H9 (cell line): Measurements from ENCODE around the gene JAK1. TPM values are rescaled to one million over a fixed set of nuclear protein-coding genes. Genes with fewer than 3 reads are reported as not detected.

ENCODE experiments used
- DNase-seq: peaks from one replicate; pipeline ENCODE4 v3.0.0-alpha.2; 2017
- H2AFZ ChIP-seq: one replicate; pipeline ENCODE4 v1.6.1; 2013; ENCODE audit warnings: mild to moderate bottlenecking, low read length, control low read depth, moderate library complexity
- H2AK5ac ChIP-seq: 2 replicates; pipeline ENCODE4 v1.6.1; 2013; ENCODE audit warnings: low read length, control low read depth, mixed read lengths; ENCODE audit not compliant: insufficient read length
- H2BK120ac ChIP-seq: one replicate; pipeline ENCODE4 v1.6.1; 2013; ENCODE audit warnings: low read depth, mild to moderate bottlenecking, low read length, control low read depth, inconsistent platforms; ENCODE audit not compliant: poor library complexity, severe bottlenecking
- H2BK12ac ChIP-seq: 2 replicates; pipeline ENCODE4 v1.6.1; 2013; ENCODE audit warnings: low read length, control low read depth, mixed read lengths, low read depth; ENCODE audit not compliant: insufficient read length
- H2BK15ac ChIP-seq: 2 replicates; pipeline ENCODE4 v1.6.1; 2013; ENCODE audit warnings: low read depth, low read length, control low read depth
- H2BK20ac ChIP-seq: one replicate; pipeline ENCODE4 v1.6.1; 2013; ENCODE audit warnings: low read depth, mild to moderate bottlenecking, low read length, control low read depth, inconsistent platforms; ENCODE audit not compliant: poor library complexity, severe bottlenecking
- H2BK5ac ChIP-seq: 2 replicates; pipeline ENCODE4 v1.6.1; 2013; ENCODE audit warnings: low read length, control low read depth, mixed read lengths; ENCODE audit not compliant: insufficient read length
- H3K14ac ChIP-seq: 2 replicates; pipeline ENCODE4 v1.6.1; 2013; ENCODE audit warnings: low read length, control low read depth; ENCODE audit not compliant: insufficient read depth
- H3K18ac ChIP-seq: 2 replicates; pipeline ENCODE4 v1.6.1; 2013; ENCODE audit warnings: low read depth, mild to moderate bottlenecking, mixed read lengths, low read length, control low read depth; ENCODE audit not compliant: insufficient read length
- H3K23ac ChIP-seq: 2 replicates; pipeline ENCODE4 v1.6.1; 2013; ENCODE audit warnings: low read length, control low read depth, mixed read lengths, low read depth; ENCODE audit not compliant: insufficient read length
- H3K23me2 ChIP-seq: 2 replicates; pipeline ENCODE4 v1.6.1; 2013; ENCODE audit warnings: low read depth, mild to moderate bottlenecking, mixed read lengths, low read length, control low read depth; ENCODE audit not compliant: insufficient read length, poor library complexity, severe bottlenecking
- H3K27ac ChIP-seq: 2 replicates; pipeline ENCODE4 v1.5.1; 2013; ENCODE audit warnings: low read length, control low read depth, mixed read lengths, low read depth; ENCODE audit not compliant: insufficient read length
- H3K27me3 ChIP-seq: 2 replicates; pipeline ENCODE4 v1.6.1; 2013; ENCODE audit warnings: low read length, control low read depth, inconsistent platforms; ENCODE audit not compliant: insufficient read depth
- H3K4ac ChIP-seq: 2 replicates; pipeline ENCODE4 v1.6.1; 2013; ENCODE audit warnings: low read depth, mild to moderate bottlenecking, control low read depth, inconsistent platforms, low read length, moderate library complexity
- H3K4me1 ChIP-seq: 2 replicates; pipeline ENCODE4 v1.6.1; 2013; ENCODE audit warnings: low read length, control low read depth, inconsistent platforms; ENCODE audit not compliant: insufficient read depth
- H3K4me2 ChIP-seq: 2 replicates; pipeline ENCODE4 v1.6.1; 2013; ENCODE audit warnings: low read length, control low read depth, mixed read lengths; ENCODE audit not compliant: insufficient read length, insufficient read depth
- H3K56ac ChIP-seq: 2 replicates; pipeline ENCODE4 v1.6.1; 2013; ENCODE audit warnings: low read depth, mild to moderate bottlenecking, mixed read lengths, low read length, control low read depth; ENCODE audit not compliant: insufficient read length
- H3K79me1 ChIP-seq: 2 replicates; pipeline ENCODE4 v1.6.1; 2013; ENCODE audit warnings: low read depth, mild to moderate bottlenecking, moderate library complexity, low read length, control low read depth, inconsistent platforms; ENCODE audit not compliant: insufficient read depth, poor library complexity, severe bottlenecking
- H3K79me2 ChIP-seq: 2 replicates; pipeline ENCODE4 v1.6.1; 2013; ENCODE audit warnings: low read length, control low read depth, inconsistent platforms; ENCODE audit not compliant: insufficient read depth
- H3K9ac ChIP-seq: 2 replicates; pipeline ENCODE4 v1.6.1; 2013; ENCODE audit warnings: low read length, control low read depth, mixed read lengths; ENCODE audit not compliant: insufficient read length; ENCODE audit errors: extremely low read depth
- H3K9me3 ChIP-seq: one replicate; pipeline ENCODE4 v1.6.1; 2013; ENCODE audit warnings: low read depth, low read length, inconsistent platforms; ENCODE audit not compliant: control insufficient read depth
- H3T11ph ChIP-seq: one replicate; pipeline ENCODE4 v1.6.1; 2013; ENCODE audit warnings: mild to moderate bottlenecking, low read length, control low read depth, inconsistent platforms
- H4K20me1 ChIP-seq: one replicate; pipeline ENCODE4 v1.6.1; 2013; ENCODE audit not compliant: control insufficient read depth, insufficient read length, insufficient read depth
- H4K5ac ChIP-seq: 2 replicates; pipeline ENCODE4 v1.6.1; 2013; ENCODE audit warnings: low read depth, mild to moderate bottlenecking, mixed read lengths, low read length, control low read depth; ENCODE audit not compliant: insufficient read length
- H4K8ac ChIP-seq: replicated peaks from 2 replicates; pipeline ENCODE4 v1.6.1; 2013; ENCODE audit warnings: low read length, control low read depth, mixed read lengths, low read depth; ENCODE audit not compliant: insufficient read length
- H4K91ac ChIP-seq: 2 replicates; pipeline ENCODE4 v1.6.1; 2013; ENCODE audit warnings: low read depth, mild to moderate bottlenecking, moderate library complexity, mixed read lengths, low read length, control low read depth; ENCODE audit not compliant: insufficient read length
- H3K27ac Mint-ChIP-seq, 3 experiments: 2 replicates in 2 of 3; 3 replicates in 1 of 3; pipeline ENCODE4 v1.8.0; 2020 to 2021; ENCODE audit warnings: mixed read lengths in 3 of 3, mild to moderate bottlenecking in 1 of 3, moderate library complexity in 1 of 3
- H3K27me3 Mint-ChIP-seq: 2 replicates; pipeline ENCODE4 v1.8.0; 2021; ENCODE audit warnings: low read depth, mild to moderate bottlenecking, moderate library complexity, mixed read lengths
- H3K36me3 Mint-ChIP-seq, 3 experiments: 2 replicates in 2 of 3; 3 replicates in 1 of 3; pipeline ENCODE4 v1.8.0; 2020 to 2021; ENCODE audit warnings: low read depth in 3 of 3, mixed read lengths in 3 of 3; ENCODE audit not compliant: insufficient read depth in 1 of 3
- H3K4me1 Mint-ChIP-seq, 2 experiments: 2 replicates each; pipeline ENCODE4 v1.8.0; 2020; ENCODE audit warnings: mixed read lengths in 2 of 2
- H3K4me3 Mint-ChIP-seq, 2 experiments: 2 replicates in 1 of 2; 3 replicates in 1 of 2; pipeline ENCODE4 v1.8.0; 2020 to 2021; ENCODE audit warnings: mild to moderate bottlenecking in 2 of 2, mixed read lengths in 2 of 2, moderate library complexity in 1 of 2
- H3K9me3 Mint-ChIP-seq, 2 experiments: 2 replicates in 1 of 2; 3 replicates in 1 of 2; pipeline ENCODE4 v1.8.0; 2020; ENCODE audit warnings: mild to moderate bottlenecking in 2 of 2, mixed read lengths in 2 of 2, moderate library complexity in 1 of 2
- CTCF ChIP-seq: fragments of 200-600 bp; sonication (generic); conservative IDR thresholded peaks from 3 replicates; pipeline ENCODE4 v1.8.0; 2021; ENCODE audit warnings: antibody characterized with exemption, mild to moderate bottlenecking
- WGBS: extraction: QIAGEN DNeasy Blood & Tissue Kit; methylation state at CpG from one replicate; pipeline ENCODE4 v1.1.7; 2013; ENCODE audit warnings: missing lambda C conversion rate, low lambda C conversion rate, mixed read lengths; ENCODE audit not compliant: insufficient read length; ENCODE audit errors: extremely low coverage; 5-methylcytosine and 5-hydroxymethylcytosine counted together
- total RNA-seq: library from RNA; stranded (reverse); gene quantifications from 2 replicates; pipeline ENCODE4 v1.2.1, GENCODE V29; 2021

Gene JAK1
- total RNA-seq, 1 experiment from 2014 or later = 12.8 TPM

GRCh38 chr1:64948216-64948615 lies 18.1 kb downstream of the JAK1 start:
- no peak for DNase-seq
- Histone ChIP-seq H3K79me2 (no peaks in the 10 kb centered on the region; the same call in 1 of the 2 replicates), H3K23ac (no peak overlapping the region), H3K4me1 (no peaks in the 10 kb centered on the region), H4K20me1 (no peaks in the 10 kb centered on the region), H3K56ac (no peak overlapping the region), H3T11ph (no peak overlapping the region), H4K5ac (no peak overlapping the region), H3K4ac (no peak overlapping the region), H3K23me2 (no peaks in the 10 kb centered on the region), H3K14ac (no peak overlapping the region), H3K79me1 (no peaks in the 10 kb centered on the region), H2AK5ac (no peak overlapping the region), H2BK120ac (no peak overlapping the region), H2AFZ (no peak overlapping the region), H2BK12ac (no peak overlapping the region), H3K18ac (no peak overlapping the region), H3K9me3 (no peaks in the 10 kb centered on the region), H2BK20ac (no peak overlapping the region), H3K4me2 (no peak overlapping the region), H2BK5ac (no peak overlapping the region), H3K27ac (no peak overlapping the region), H3K9ac (no peak overlapping the region), H3K27me3 (no peaks in the 10 kb centered on the region), H2BK15ac (no peak overlapping the region), H4K91ac (no peak overlapping the region), H4K8ac (no peak overlapping the region)
- WGBS = no CpG with 5 or more reads among the region's 2 CpGs
- no peak for TF ChIP-seq CTCF
- Mint-ChIP-seq H3K36me3 (no peaks in the 10 kb centered on the region), H3K27ac (peak overlapping the region in 1 of 3 experiments; percentile 94; a peak in 1 of 7 replicates), H3K27me3 (no peaks in the 10 kb centered on the region), H3K4me3 (no peak overlapping the region), H3K9me3 (no peaks in the 10 kb centered on the region), H3K4me1 (peaks cover 13 to 16% of the 10 kb centered on the region in 2 experiments)
